Stomach smooth muscle (tissue), 2 donors: Measurements from ENCODE around the gene EXOC8.
A peak's percentile ranks its signal among the peaks of the same experiment; 100 is the strongest.

Experiments used
- H3K27ac ChIP-seq: one replicate; pipeline ENCODE4 v1.7.0; 2013; ENCODE audit warnings: mild to moderate bottlenecking, low read length, inconsistent platforms
- H3K27me3 ChIP-seq, 2 donors: one replicate each; pipeline ENCODE4 v1.7.0; 2013; ENCODE audit warnings: low read length in 2 of 2; ENCODE audit not compliant: insufficient read depth in 2 of 2, control insufficient read depth in 1 of 2
- H3K36me3 ChIP-seq, 2 donors: one replicate each; pipeline ENCODE4 v1.7.0; 2013; ENCODE audit warnings: low read length in 2 of 2; ENCODE audit not compliant: control insufficient read depth in 2 of 2, insufficient read depth in 2 of 2
- H3K4me1 ChIP-seq: one replicate; pipeline ENCODE4 v1.7.0; 2013; ENCODE audit warnings: low read length; ENCODE audit not compliant: control insufficient read depth, insufficient read depth
- H3K4me3 ChIP-seq, 2 donors: one replicate each; pipeline ENCODE4 v1.7.0; 2013; ENCODE audit warnings: low read length in 2 of 2
- H3K9ac ChIP-seq, 2 donors: one replicate each; pipeline ENCODE4 v1.7.0; 2013; ENCODE audit warnings: low read length in 2 of 2, mild to moderate bottlenecking in 1 of 2
- H3K9me3 ChIP-seq, 2 donors: one replicate each; pipeline ENCODE4 v1.7.0; 2013; ENCODE audit warnings: low read length in 2 of 2; ENCODE audit not compliant: control insufficient read depth in 2 of 2
- donor health status: healthy.
- donor health status: Pancreatic carcinoma.

EXOC8 gene

DNA sequence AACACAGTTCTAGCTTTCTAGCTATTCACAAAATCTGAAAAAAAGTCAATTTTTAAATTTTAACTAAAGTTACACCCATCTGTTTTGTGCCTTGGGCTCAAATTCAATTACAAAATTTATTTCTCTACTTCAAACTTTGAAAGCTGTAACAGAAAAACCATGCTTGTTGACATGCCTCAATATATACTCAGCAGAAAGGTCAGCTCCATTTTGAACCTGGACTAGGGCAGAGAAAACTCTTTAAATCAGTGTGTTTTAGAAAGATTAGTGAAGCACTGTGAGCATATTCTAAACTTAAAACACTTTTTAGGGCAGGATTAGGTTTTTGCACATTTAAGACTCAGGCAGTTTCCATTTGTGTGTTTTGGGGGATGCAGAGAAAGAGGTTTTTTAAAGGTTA lies 34.8 kb upstream of the EXOC8 start:
- no peak overlapping the region for H3K9ac ChIP-seq
- no peaks in the 10 kb centered on the region for H3K4me1 ChIP-seq
- peaks cover 2 to 7% of the 10 kb centered on the region in 2 donors for H3K36me3 ChIP-seq
- H3K9me3 ChIP-seq, result no peaks in the 10 kb centered on the region
- H3K27me3 ChIP-seq, result no peaks in the 10 kb centered on the region
- H3K27ac ChIP-seq, result no peak overlapping the region
- H3K4me3 ChIP-seq, result no peak overlapping the region

DNA sequence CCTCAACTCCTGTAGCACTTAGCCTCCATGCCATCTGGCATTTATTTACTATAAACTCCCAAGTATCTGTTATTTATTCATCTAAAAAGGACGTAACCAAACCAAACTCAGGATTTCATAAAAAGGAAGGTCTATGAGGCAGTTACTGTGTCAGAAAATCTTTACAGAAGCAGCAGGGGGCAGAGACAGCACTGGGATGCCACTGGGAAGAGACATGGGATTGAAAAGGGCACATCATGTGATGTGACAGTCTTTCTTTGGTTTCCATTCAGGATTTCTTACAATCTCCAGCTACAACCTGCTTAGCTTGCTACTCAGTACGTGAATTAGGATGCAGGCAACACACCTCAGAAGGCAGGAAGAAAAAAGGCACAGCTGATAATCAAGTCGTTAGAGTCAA lies 31.6 kb upstream of the EXOC8 start:
- H3K27me3 ChIP-seq, result no peaks in the 10 kb centered on the region
- H3K9me3 ChIP-seq, result no peaks in the 10 kb centered on the region
- no peak overlapping the region for H3K9ac ChIP-seq
- H3K27ac ChIP-seq, result no peak overlapping the region
- peaks cover 2 to 7% of the 10 kb centered on the region in 2 donors for H3K36me3 ChIP-seq
- no peaks in the 10 kb centered on the region for H3K4me1 ChIP-seq
- no peak overlapping the region for H3K4me3 ChIP-seq

DNA sequence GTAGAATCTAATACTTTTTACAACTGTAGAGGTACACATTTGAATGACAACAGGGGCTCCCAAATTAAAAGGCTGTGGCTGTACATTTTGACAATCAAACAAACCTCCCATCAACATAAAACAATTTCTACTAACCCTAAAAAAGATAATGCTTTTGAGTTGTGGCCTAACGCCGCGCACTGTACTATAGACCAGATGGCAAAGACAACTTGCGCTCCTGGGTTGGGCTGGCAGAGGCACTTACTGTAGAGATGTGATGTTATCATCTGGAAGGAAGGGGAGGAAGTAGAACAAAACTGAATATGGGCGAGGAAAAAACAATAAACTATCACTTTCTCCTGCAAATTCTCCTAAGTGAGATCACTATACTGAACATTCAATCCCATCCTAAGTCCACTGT lies 26.5 kb upstream of the EXOC8 start:
- H3K9ac ChIP-seq, result no peak overlapping the region
- peaks cover 0 to 3% of the 10 kb centered on the region in 2 donors for H3K36me3 ChIP-seq
- H3K4me3 ChIP-seq, result no peak overlapping the region
- no peaks in the 10 kb centered on the region for H3K4me1 ChIP-seq
- no peaks in the 10 kb centered on the region for H3K27me3 ChIP-seq
- H3K27ac ChIP-seq, result no peak overlapping the region
- no peaks in the 10 kb centered on the region for H3K9me3 ChIP-seq

- no peaks in the 10 kb centered on the region for H3K27me3 ChIP-seq
- H3K4me1 ChIP-seq, result no peaks in the 10 kb centered on the region
- H3K4me3 ChIP-seq, result no peak overlapping the region
- no peak overlapping the region for H3K27ac ChIP-seq
- no peaks in the 10 kb centered on the region for H3K9me3 ChIP-seq
- no peak overlapping the region for H3K9ac ChIP-seq
- no peaks in the 10 kb centered on the region for H3K36me3 ChIP-seq
These were observed 26.0 kb upstream of the EXOC8 start for GRCh38 chr1:231363624-231364023.

- no peak overlapping the region for H3K27ac ChIP-seq
- peaks cover 3% of the 10 kb centered on the region for H3K4me1 ChIP-seq
- no peaks in the 10 kb centered on the region for H3K36me3 ChIP-seq
- no peak overlapping the region for H3K9ac ChIP-seq
- H3K4me3 ChIP-seq, result no peak overlapping the region
- H3K27me3 ChIP-seq, result no peaks in the 10 kb centered on the region
- H3K9me3 ChIP-seq, result no peaks in the 10 kb centered on the region
These were observed 24.7 kb upstream of the EXOC8 start for GRCh38 chr1:231362325-231362724.

- Histone ChIP-seq H3K9ac (no peak overlapping the region), H3K4me3 (no peak overlapping the region), H3K27ac (no peak overlapping the region), H3K36me3 (no peaks in the 10 kb centered on the region), H3K27me3 (no peaks in the 10 kb centered on the region), H3K9me3 (no peaks in the 10 kb centered on the region), H3K4me1 (peaks cover 3% of the 10 kb centered on the region)
These were observed 21.5 kb upstream of the EXOC8 start for GRCh38 chr1:231359113-231359512.

DNA sequence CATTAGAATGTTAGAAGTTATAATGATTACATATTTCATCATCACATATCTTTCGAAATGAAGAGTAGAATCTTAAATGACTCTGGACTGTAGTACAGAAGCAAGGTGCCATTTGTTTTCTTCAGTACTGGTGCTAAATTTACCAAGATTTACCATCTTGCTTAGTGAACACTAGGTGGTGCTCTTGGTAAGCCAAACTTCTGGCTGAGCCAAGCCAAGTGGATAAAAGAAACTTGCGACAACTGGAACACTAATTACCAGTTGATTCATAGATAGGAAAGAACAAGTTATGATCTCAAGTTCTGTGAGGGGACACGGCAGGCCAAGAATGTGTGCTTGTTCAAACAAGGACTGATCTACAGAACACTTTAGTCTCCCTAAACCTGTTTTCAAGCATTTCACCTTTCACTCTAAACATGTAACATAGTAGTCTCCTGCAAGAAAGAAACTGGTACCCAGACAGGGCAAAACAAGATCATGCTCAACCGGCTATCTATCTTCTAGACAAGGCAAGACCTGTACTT lies 20.2 kb upstream of the EXOC8 start:
- Histone ChIP-seq H3K27ac (no peak overlapping the region), H3K4me3 (peak overlapping the region in 1 of 2 donors; percentile 0), H3K9me3 (no peaks in the 10 kb centered on the region), H3K4me1 (peaks cover 3% of the 10 kb centered on the region), H3K27me3 (no peaks in the 10 kb centered on the region), H3K9ac (no peak overlapping the region), H3K36me3 (peaks cover 2 to 3% of the 10 kb centered on the region in 2 donors)

GRCh38 chr1:231357187-231357772 lies 19.6 kb upstream of the EXOC8 start:
- Histone ChIP-seq H3K9me3 (no peaks in the 10 kb centered on the region), H3K27ac (no peak overlapping the region), H3K9ac (no peak overlapping the region), H3K36me3 (peaks cover 4 to 8% of the 10 kb centered on the region in 2 donors), H3K4me3 (no peak overlapping the region), H3K27me3 (no peaks in the 10 kb centered on the region), H3K4me1 (peaks cover 3% of the 10 kb centered on the region)

GRCh38 chr1:231355171-231355570 lies 17.5 kb upstream of the EXOC8 start:
- no peak overlapping the region for H3K27ac ChIP-seq
- peaks cover 6 to 17% of the 10 kb centered on the region in 2 donors for H3K36me3 ChIP-seq
- no peak overlapping the region for H3K4me3 ChIP-seq
- no peaks in the 10 kb centered on the region for H3K27me3 ChIP-seq
- peaks cover 3% of the 10 kb centered on the region for H3K4me1 ChIP-seq
- H3K9me3 ChIP-seq, result no peaks in the 10 kb centered on the region
- no peak overlapping the region for H3K9ac ChIP-seq

DNA sequence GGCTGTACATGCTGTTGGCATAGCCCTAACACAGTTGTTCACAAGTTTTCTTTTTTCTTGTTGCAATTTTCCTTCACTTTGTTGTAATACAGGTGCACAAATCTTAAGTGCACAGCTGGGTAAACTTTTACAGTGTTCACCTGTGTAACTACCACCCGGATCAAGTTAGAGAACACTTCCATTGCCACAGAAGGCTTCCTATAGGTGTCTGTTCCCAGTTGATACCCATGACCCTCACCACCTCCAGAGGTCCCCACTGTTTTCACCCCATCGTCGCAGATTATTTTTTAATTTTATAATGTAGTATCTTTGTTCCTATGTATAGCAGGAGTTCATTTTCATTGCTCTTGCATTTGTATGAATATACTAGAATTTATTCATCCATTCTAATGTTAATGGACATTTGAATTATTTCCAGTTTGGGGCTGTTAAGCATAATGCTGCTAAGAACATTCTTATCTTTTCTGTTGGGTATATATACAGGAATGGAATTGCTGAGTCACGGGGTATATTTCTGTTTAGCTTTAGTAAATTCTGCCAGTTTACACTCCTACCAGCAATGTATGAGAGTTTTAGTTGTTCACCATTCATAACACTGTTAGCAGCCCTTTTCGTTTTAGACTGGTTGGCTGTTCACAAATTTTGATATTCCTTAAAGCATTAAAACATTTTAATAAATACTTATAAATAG lies 16.8 kb upstream of the EXOC8 start:
- Histone ChIP-seq H3K27ac (no peak overlapping the region), H3K9ac (no peak overlapping the region), H3K36me3 (peaks cover 6 to 21% of the 10 kb centered on the region in 2 donors), H3K27me3 (no peaks in the 10 kb centered on the region), H3K9me3 (no peaks in the 10 kb centered on the region), H3K4me3 (no peak overlapping the region), H3K4me1 (peaks cover 3% of the 10 kb centered on the region)

DNA sequence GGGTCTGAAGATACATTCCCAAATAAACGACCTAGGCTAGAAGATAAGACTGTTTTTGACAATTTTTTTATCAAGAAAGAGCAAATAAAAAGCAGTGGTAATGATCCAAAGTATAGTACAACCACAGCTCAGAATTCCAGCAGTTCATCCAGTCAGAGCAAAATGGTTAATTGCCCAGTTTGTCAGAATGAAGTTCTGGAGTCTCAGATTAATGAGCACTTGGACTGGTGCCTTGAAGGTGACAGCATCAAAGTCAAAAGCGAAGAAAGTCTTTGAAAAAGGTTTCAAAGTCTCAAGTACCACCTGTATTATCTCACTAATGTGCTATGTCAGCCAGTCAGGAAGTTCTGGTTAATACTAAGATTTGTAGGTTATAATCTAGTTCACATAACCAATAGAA lies 15.4 kb upstream of the EXOC8 start:
- no peaks in the 10 kb centered on the region for H3K9me3 ChIP-seq
- peaks cover 9 to 25% of the 10 kb centered on the region in 2 donors for H3K36me3 ChIP-seq
- H3K4me3 ChIP-seq, result no peak overlapping the region
- peaks cover 2% of the 10 kb centered on the region for H3K4me1 ChIP-seq
- no peak overlapping the region for H3K9ac ChIP-seq
- no peak overlapping the region for H3K27ac ChIP-seq
- H3K27me3 ChIP-seq, result no peaks in the 10 kb centered on the region
